ENCODE measurements around the gene SBF2.
A peak's percentile ranks its signal among the peaks of the same experiment; 100 is the strongest.

Gene SBF2

DNA sequence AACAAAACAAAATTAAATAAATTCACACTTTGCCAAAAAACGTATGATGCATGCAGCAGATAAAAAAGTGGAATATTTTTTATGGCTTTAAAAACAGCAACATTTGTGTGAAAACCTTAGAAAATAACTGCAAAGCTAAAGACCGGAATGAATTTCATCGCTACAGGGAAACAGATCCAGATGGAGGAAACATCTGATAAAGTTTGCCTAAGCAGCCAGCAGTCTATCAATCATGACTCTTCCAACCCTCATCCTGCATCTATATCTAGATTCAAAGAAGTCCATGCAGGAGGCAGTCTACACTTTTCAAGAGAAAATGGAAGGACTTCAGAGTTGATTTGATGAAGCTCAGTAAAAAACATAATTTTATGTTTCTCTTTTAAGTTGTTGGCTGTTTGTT lies 503.3 kb downstream of the SBF2 start:
- DNase-seq: no peak

DNA sequence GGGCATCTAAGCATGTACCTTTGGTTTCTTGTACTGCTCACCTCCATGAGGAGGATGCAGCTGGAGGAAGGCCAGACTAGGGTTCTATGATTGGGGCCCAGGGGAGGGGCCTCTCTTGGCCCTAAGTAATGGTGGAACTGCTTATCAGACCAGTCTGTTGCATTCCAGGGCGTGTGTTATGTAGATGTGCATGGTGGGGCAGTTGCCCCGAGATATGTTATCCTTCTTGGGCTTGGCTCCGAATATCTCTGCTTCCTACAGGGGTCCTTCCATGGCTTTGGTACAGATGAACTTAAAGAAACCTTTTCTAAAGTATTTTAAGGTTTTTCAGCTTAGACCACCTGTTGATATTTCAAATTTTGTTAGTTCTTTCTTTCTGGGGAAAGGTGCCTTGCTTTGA lies 504.1 kb downstream of the SBF2 start:
- no peak for DNase-seq

DNA sequence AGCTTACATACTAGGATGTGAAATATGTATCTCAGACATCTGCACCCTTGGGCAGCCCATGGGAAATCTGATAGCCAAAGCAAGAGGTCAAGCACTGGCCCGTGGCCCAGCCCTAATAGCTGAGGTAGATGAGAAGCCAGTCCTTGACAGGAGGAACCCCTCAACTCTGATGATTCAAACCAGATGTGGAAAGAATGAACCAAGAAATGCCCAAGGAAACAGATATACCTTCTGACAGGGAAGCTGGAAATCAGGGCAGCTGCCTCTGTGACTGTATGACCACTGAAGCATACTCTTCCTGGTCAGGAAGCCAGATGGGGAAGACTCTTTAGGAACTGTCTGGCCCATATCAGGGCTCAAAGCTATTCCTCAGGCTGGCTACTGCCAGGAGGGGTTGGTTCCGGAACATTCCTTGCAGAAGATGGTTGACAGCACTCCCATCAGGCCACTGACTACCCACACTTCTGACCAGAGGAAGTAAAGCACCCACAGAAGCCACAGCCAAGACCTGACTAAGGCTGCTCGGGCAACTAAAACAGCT lies 506.0 kb downstream of the SBF2 start:
- no peak for DNase-seq

DNA sequence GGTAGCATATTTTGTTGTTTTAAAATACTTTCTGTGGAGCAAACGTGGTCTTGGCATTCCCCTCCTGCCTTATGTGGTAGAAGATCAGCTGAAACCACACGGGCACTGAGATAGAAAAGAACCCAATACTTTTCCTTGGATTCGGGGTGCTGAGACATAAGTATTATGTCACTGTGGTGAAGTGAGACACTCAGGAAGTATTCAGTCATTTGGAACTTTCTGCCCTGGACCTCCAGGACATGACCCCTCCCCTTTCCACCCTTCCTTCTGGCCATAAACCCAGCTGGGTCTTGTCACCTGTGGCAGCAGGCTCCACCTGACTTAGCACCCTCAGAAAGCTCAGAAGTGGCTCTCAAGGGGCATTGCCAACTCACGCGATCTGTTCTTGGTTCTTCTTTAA lies 506.8 kb downstream of the SBF2 start:
- DNase-seq: no peak

DNA sequence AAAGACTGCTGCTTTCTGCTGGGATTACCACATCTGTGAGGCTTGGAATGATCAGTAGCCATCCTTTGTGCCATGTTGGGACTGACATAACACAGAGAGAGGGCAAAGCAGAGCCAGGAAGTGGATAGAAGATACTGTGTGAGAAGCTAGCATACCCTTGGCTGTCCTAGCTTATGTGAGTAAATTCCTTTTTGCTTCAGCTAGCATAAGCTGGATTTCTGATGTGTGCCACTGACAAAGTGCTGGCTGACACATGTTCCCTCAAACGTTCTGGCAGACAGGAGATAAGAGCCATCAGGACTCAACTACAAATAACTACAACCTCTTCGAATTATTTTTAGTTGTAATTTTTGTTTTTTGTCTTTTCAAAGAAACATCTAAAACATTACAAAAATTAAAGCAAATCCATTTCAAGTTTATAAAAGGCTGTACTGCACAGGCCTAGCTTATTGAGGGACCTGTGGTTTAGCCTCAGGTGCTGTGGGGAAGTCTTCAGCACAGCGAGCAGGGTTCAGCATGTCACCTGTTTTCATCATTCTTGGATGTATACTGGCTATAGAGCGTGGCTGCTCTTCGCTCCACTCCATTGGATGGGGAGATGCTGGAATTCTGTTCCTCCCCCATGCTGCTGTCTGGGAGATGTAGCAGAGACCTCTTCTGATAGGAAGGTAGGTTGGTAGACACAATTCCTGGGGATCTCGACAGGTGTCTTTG lies 509.3 kb downstream of the SBF2 start:
- DNase-seq: no peak

DNA sequence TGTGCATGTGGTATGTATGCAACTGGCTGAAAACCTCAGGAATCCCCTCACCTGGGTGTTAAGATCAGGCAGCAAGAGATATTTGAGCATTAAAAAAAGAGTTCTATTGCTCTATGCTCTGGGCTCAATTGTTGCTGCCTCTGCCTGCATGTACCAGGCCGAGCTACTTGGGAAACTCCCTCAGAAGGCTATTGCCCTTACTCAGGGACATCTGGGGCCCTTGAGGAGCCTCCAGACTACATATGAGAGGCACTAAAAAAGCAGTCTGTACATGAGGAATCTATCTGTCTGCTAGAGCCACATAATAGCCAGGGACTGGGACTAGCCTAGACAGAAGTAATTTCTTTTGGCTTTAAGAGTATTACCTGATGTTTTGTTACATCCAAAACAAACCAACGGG lies 510.0 kb downstream of the SBF2 start:
- DNase-seq: no peak

DNA sequence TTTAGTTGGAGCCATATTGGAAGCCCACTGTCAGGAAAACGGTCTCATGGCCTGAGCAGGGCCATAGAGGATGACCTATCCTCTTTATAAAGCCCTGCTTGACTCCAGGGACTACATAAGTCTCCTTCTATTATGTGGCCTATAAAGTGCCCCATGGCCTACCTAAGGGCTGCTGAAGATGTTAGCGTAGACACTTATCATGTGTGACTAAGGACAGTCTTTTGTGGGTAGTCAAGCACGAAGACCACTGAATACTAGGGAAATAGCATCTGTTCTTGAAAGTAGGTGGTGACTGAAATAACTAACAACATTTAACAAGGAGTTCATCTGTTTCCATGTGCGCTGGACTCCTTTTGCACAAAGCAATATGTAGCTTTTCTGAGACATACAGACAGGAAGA lies 513.1 kb downstream of the SBF2 start:
- DNase-seq: no peak

DNA sequence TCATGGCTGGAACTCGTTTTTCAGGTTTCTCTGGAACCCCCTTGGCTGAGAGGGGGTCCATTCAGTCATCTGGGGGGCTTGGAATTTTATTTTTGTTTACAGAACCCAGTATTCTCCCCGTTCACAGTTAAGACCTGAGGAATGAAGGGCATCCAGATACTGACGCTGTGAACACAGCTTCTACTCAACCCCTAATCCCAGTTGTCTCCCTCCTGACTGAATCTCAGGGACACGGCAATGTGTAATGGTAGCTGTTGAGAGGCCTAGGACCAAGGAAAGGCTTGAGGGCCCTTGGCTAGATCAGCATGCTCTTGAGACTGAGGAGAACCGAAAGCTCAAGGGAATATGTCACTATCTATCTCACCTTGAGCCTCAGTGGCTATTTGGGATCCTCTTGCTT lies 516.5 kb downstream of the SBF2 start:
- no peak for DNase-seq

DNA sequence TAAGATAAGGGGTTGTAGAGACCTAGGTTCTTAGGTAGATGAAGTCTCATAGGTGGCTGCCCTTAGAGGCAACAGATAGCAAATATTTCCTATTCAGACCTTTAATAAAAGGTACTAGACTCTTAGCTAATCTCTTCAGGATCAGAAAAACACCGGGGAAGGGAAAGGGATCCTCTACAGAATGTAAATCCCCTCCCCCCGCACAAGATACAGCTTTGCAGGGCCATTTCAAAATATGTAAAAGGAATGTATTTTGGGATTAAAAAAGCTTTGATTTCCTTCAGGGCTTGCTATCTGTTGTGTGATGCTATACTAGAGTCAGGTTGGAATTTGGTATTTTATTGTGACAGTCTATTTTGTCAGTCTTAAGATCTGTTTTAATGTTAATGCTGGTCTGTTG lies 517.0 kb downstream of the SBF2 start:
- no peak for DNase-seq

DNA sequence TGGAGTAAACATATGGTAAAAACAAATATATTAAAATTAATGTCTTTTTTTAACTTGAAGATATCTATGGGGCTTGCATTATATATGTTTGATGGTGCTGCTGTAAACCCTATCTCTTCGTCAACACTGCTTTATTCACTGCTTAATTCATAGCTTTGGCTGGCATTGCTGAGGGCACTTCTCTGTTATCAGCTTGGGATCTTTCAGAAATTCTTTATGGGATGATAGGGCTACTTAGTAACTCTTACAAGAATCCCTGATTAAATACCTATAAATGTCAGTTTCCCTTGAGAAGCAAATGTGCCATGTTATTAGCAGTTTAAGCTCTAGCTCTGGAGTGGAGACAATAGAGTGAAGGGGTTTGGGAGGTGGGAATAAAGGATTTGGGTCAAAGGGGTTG lies 517.8 kb downstream of the SBF2 start:
- no peak for DNase-seq

DNA sequence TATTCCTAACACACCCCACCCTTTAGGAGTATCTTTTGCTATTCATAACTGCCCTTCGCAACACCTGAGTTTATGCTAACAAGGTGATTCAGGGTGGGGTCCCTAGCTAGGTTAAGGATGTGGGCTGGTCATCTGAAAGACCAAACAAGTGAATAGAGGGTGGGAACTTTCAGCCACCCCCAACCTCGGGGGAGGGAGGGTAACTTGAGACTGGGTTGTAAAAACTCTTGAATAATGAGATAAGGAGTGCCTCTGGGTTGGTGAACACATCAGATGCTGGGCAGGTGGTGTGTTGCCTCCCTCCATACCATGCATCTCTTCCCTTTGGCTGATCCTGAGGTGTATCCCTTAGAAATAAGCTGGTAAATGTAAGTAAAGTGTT lies 518.6 kb downstream of the SBF2 start:
- DNase-seq: no peak

DNA sequence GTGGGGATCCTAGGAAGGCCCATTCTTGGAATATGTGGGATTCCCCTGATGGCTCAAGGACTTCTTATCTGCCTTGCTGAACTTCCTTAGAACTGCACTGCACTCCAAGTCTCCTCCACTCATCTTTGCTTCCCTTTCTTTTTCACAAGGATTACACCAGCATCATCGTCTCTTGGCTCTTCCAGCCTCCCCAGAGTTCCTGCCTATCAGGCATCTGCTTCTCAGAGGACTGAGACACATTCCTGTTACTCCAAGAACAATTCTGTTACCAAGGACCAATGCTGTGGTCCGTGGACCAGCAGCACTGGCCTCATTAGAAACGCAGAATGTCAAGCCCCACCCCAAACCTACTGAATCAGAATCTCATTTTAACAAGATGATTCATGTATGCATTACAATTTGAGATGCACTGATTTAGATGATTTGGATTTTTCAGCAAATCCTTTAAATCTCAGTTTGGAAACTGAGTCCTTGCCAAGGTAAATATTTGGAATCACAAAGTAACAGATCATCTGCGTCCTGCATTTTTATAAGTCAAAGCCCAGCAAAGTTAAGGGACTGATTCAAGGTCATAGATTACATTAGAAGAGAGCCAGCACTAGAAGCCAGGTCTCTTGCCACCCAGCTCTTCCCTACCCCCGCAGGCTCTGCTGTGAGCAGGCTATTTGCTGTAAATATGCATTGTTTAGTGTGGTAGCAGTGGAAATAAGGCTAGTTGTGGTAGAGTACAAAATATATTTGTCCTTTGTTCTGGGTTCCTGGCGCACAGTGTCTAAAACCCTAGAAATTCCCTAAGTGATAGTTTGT lies 519.2 kb downstream of the SBF2 start:
- DNase-seq: no peak

DNA sequence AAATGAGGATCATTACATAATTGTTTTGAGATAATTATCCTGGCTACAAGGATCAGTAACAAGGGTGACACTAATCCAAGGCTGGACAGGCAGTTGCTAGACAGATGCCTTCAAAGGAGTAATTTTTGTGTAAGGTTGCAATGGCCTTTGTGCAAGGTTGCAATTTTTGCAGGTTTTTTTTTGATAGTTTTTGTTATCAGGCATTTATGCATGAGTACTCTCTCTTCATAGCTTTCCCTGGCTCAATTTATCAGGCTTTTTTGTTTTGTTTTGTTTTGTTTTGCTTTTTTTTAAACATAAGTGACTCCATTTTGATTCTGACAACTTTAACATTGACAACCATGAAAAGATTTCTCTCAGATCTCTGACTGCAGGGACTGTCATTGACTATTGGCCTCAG lies 519.9 kb downstream of the SBF2 start:
- no peak for DNase-seq

DNA sequence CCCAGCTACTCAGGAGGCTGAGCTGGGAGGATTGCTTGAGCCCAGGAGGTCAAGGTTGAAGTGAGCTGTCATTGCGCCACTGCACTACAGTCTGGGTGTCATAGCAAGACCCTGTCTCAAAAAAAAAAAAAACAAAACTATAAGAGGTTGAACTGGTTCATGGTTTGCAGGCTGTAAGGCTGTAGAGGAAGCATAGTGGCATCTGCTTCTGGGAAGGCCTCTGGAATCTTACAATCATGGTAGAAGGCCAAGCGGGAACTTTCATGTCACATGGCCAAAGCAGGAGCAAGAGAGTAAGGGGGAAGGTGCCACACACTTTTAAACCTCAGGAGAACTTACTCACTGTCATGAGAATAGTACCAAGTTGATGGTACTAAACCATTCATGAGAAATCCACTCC lies 520.5 kb downstream of the SBF2 start:
- DNase-seq: no peak

DNA sequence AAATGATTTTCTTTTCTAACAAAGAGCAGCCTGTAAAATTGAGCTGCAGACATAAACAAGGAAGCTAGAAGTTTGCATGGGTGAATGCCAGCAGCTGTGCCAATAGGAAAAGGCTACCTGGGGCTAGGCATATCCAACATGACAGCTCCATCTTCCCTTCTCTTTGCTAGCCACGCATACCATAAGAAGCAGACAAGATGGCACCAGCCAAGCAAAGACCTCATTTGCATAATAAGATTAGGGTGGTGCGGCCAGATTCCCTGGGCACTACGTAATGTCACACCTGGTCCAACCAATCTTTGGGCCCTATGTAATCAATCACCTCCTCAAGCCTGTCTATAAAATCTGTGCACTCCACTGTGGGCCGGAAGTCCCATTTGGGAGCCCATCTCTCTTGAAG lies 521.8 kb downstream of the SBF2 start:
- DNase-seq: no peak

DNA sequence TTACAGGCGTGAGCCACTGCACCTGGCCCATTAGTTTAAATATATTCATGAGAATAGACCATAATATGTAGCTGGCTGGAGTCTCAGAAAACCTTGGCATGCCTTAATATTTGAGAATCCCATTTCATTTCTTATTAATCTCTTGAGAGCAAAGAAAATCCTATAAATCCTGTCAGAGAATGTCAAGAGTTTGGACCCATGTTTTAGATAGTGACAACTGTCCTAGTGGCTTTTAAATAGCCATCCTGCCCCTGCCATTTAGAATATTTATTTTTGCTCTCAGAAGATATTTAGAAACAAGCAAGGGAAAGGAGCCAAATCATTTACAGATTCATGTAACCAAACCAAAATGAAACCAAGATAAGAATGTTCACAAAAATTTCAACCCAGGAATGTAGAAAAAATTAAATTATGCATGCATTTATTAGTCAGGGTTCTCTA lies 522.9 kb downstream of the SBF2 start:
- DNase-seq: no peak

DNA sequence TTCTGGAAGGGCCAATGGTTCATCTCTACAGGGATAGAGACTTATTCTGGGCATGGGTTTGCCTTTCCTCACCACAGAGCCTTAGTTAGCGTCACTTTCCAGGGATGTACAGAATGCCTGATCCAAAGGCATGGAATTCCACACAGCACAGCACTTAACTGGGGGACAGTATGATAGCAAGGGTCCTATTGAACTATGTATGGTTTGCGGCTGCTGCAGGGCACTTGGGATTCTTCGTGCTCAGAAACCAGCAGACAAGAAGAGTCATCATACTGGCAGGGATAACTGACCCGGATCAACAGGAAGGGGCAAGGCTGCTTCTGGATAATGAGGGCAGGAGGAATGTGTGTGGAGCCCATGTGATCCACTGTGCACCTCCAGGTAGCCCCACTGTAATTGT lies 524.4 kb downstream of the SBF2 start:
- DNase-seq: no peak

DNA sequence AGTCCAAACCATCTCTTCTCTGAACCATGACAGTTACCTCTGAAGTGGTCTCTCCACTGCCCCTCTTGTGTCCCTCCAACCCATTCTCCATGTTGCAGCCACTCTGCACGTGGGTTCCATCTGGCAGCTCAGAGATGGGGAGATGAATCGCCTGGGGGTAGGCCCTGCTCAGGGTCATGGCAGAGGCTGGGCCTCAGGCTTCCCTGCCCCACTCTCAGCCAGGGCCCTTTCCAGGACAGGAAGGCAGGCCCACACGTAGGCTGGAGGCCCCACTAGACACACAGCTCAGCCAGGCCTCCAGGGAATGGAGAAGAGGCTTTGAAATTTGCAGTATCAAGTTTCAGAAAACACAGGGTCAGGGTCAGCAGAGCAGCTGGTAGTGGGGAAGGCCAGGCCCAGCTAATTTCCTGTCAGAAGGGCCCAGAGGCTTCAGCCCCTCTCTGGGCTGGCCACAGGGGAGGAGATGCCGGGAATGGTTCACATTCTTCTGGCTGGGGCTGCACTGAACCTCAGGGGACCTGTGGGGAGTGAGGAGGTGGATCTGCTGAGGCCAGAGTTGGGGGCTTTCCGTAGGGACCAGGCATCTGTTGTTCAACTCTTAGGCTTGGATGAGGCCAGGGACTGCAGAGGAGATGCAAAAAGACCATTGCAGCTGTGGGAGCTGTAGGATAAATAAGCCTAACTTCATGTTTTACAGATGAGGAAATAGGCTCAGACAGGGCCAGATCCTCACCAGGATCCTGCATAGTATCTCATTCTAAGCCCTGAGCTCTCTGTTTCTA lies 528.5 kb downstream of the SBF2 start:
- peak; percentile 69 for DNase-seq

DNA sequence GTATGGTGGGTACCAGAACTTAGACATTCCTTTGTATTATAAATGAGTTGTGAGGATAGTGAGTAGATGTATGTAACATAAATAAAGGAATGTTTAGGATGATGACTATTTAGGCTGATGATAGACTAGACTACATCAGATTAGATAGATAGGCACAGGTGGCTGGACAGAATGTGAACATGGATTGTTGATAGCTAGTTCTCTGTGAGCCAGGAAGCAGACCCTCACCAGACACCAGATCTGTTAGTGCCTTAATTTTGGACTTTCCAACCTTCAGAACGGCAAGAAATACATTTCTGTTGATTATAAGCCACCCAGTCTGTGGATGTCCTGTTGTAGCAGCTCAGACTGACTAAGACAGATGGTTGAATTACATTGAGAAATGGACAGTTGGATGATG lies 530.7 kb downstream of the SBF2 start:
- no peak for DNase-seq

DNA sequence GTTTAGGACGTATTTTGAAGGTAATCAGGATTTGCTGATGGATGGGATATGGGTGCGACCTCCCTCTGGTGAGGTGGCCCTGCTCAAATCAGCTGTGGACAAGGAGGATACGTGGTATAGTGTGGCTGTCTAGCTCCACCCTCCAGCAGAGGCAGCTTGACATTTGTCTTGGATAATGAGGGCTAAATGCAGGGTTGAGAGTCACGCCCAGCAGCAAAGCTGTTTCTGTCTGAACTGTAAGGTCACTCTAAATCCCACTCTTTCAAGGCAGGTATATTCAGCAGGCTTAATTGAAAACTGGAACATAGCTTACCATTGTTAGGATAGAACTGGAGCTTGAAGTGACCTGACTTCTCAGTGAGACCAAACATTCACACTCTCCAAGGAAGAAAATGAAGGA lies 531.5 kb downstream of the SBF2 start:
- no peak for DNase-seq

DNA sequence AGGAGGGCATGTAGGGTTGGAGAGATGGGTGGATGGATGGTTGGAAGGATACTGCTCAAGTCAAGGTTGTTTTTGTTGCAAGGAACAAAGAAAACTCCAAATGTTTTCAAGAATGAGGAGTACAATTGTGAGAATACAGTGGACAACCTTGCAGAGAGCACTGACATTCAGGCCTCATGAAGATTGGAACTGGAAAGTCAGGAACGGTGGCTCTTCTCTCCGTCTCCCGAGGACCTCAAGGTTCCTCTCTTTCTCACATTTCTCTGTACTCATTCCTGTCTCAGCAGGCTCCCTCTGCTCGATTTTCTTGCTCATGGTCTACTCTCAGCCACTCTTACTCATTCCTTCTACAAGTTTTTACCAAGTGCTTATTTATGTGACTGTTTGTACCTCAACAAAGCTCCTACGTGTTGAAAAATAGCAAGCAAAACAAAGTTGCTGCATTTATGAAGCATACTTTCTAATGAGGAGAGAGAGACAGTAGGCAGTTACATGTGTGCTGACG lies 532.5 kb downstream of the SBF2 start:
- DNase-seq: no peak

DNA sequence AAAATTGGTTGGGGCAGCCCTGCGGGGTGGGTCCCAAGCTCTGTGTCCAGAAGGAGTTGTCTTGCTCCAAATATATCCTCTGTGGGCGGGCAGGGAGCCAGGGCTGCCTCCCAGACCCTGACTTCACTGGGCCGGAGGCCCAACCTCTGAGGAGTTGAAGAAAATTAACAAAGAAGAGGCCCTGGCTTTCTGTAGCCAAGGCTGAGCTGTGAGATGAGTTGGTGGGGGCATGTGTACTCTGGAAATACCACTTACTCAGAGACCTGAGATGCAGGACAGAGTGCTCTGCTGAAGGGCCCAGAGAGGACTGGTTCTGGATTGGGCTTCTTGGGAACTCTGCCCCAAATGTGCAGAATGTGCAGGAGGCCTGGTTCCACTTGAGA lies 533.8 kb downstream of the SBF2 start:
- DNase-seq: peak; percentile 40

DNA sequence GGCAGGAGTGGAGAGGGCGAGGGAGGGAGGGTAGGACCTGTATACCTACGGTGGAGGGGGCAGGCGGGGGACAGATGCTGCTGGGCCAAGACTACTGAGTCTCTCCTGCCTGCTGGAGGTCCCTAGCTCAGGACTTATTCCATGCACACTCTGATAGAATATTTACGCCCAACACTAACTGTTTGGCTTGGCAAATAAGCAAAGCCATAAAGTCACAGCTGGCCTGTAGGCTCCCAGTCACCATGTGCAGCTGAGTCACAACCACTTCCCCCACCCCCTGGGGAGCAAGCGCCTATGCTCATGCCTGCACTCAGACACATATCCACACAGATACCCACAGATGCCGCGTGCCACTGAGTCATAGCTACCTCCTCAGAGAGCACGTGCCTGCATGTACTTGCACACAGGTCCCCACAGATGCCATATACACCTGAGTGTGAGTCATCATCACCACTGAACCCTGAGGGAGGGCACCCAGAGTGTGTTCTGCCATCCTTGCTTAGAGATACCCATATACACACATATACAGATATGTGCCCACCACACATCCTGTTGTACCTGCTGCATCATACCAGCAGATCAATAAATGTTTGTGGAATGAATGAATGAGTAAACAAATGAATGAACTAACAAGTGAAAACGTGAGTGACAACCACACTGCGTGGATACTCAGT lies 534.4 kb downstream of the SBF2 start:
- DNase-seq: peak; percentile 98
